ENCODE measurements around the gene LYRM4. TPM values are rescaled to one million over a fixed set of nuclear protein-coding genes. Genes with fewer than 3 reads are reported as not detected.

LYRM4 gene
- total and polyA plus RNA-seq, 9 of the 15 experiments (the other 6 are each of a cell fraction or from before 2014, with no cell fraction given) = 24.2 to 69.4 (median 41.8) TPM

GRCh38 chr6:5188646-5189045 lies 72.1 kb downstream of the LYRM4 start (continued):
- TF ChIP-seq ZNF318 (IDR thresholded peaks at IDR 0.05; ENCODE audit: borderline replicate concordance in 1 of 2, low read depth in 1 of 2) (no peak), CBX5 (IDR thresholded peaks at IDR 0.05; ENCODE audit: borderline replicate concordance, low read depth) (no peak), ZNF586 (CRISPR knock-in tag; conservative IDR thresholded peaks at IDR 0.05) (no peak), CTBP1 (IDR thresholded peaks at IDR 0.05; ENCODE audit: borderline replicate concordance) (no peak), HINFP (tag; conservative IDR thresholded peaks at IDR 0.05; ENCODE audit: low read depth) (no peak), PML (IDR thresholded peaks at IDR 0.05; ENCODE audit: low read length) (no peak), CUX1 (CRISPR knock-in tag; IDR thresholded peaks at IDR 0.05) (no peak)

Data from K562 (cell line).